ENCODE results near the gene ZNF277.

ZNF277 gene

GRCh38 chr7:112160771-112161150 lies 45.7 kb upstream of the ZNF277 start:
- Histone ChIP-seq H3K27ac (ENCODE audit: extremely low read depth, low read depth, low read length) (peak overlapping the region; percentile 58), H3K36me3 (ENCODE audit: control insufficient read depth in 2 of 2, insufficient read depth in 1 of 2, low read length in 2 of 2) (no peaks in the 10 kb centered on the region), H3K4me1 (ENCODE audit: control insufficient read depth, insufficient read depth, low read length) (peaks cover 35% of the 10 kb centered on the region), H3K4me3 (ENCODE audit: low read depth, low read length) (no peak overlapping the region), H3K9me3 (ENCODE audit: control insufficient read depth, insufficient read depth, low read depth, low read length) (no peaks in the 10 kb centered on the region)
- TF ChIP-seq GLIS1 (tag by site-specific recombination; IDR thresholded peaks at IDR 0.05) (peak; percentile 76), ZBTB17 (tag by site-specific recombination; IDR thresholded peaks at IDR 0.05) (peak; percentile 90), ZNF48 (tag by site-specific recombination; IDR thresholded peaks at IDR 0.05) (no peak), ZNF513 (tag by site-specific recombination; IDR thresholded peaks at IDR 0.05) (no peak), ZNF610 (tag by site-specific recombination; IDR thresholded peaks at IDR 0.05; ENCODE audit: borderline replicate concordance) (no peak), ZSCAN23 (tag by site-specific recombination; IDR thresholded peaks at IDR 0.05) (no peak), ZNF560 (tag by site-specific recombination; IDR thresholded peaks at IDR 0.05; ENCODE audit: borderline replicate concordance) (no peak), ZNF626 (tag by site-specific recombination; IDR thresholded peaks at IDR 0.05) (no peak), MYNN (tag by site-specific recombination; IDR thresholded peaks at IDR 0.05; ENCODE audit: borderline replicate concordance) (no peak), ZNF580 (tag by site-specific recombination; IDR thresholded peaks at IDR 0.05) (no peak), ZNF140 (tag by site-specific recombination; IDR thresholded peaks at IDR 0.05) (no peak), FEZF1 (tag by site-specific recombination; IDR thresholded peaks at IDR 0.05) (0 out of 2 replicates have a peak, but pooled peaks have one; percentile 10), ZFP41 (tag by site-specific recombination; IDR thresholded peaks at IDR 0.05; ENCODE audit: borderline replicate concordance) (no peak), PRDM6 (tag by site-specific recombination; IDR thresholded peaks at IDR 0.05) (peak; percentile 45), ZSCAN16 (tag by site-specific recombination; IDR thresholded peaks at IDR 0.05) (no peak)
- CTCF ChIA-PET, result interaction anchor here (0.6 to 2.3 kb wide), 3 partner anchors 9 to 687 kb away, joined by 3 to 4 read pairs (median 3); no protein-coding TSS in a partner anchor
- POLR2A ChIA-PET, result interaction anchor here (0.6 to 1.4 kb wide), 2 partner anchors 10 to 46 kb away, joined by 3 to 5 read pairs; partner anchors contain the start of genes DOCK4 and ZNF277

GRCh38 chr7:112161253-112162141 lies 45.0 kb upstream of the ZNF277 start:
- H3K36me3 ChIP-seq (ENCODE audit: control insufficient read depth in 2 of 2, insufficient read depth in 1 of 2, low read length in 2 of 2), result no peaks in the 10 kb centered on the region
- CTCF ChIA-PET, result interaction anchor here (0.8 to 2.3 kb wide), 2 partner anchors 9 to 82 kb away, joined by 3 to 4 read pairs; no protein-coding TSS in a partner anchor
- H3K4me3 ChIP-seq (ENCODE audit: low read depth, low read length), result no peak overlapping the region
- H3K27ac ChIP-seq (ENCODE audit: extremely low read depth, low read depth, low read length), result no peak overlapping the region; the same call in 1 of the 2 replicates
- H3K9me3 ChIP-seq (ENCODE audit: control insufficient read depth, insufficient read depth, low read depth, low read length), result no peaks in the 10 kb centered on the region
- POLR2A ChIA-PET, result interaction anchor here (0.9 kb wide), 1 partner anchor 44 kb away, joined by 3 read pairs; no protein-coding TSS in a partner anchor
- H3K4me1 ChIP-seq (ENCODE audit: control insufficient read depth, insufficient read depth, low read length), result peaks cover 35% of the 10 kb centered on the region
- TF ChIP-seq ZSCAN16 (tag by site-specific recombination; IDR thresholded peaks at IDR 0.05) (no peak), KLF10 (tag by site-specific recombination; IDR thresholded peaks at IDR 0.05) (0 out of 2 replicates have a peak, but pooled peaks have one; percentile 21), ZNF548 (tag by site-specific recombination; IDR thresholded peaks at IDR 0.05) (no peak), ZNF394 (tag by site-specific recombination; IDR thresholded peaks at IDR 0.05; ENCODE audit: borderline replicate concordance) (no peak), ZNF704 (tag by site-specific recombination; IDR thresholded peaks at IDR 0.05) (no peak), ZBTB20 (tag by site-specific recombination; IDR thresholded peaks at IDR 0.05) (peak; percentile 46; the same call in 1 of the 2 replicates), ZNF416 (tag by site-specific recombination; IDR thresholded peaks at IDR 0.05) (no peak), ZNF146 (tag by site-specific recombination; IDR thresholded peaks at IDR 0.05) (no peak), ZNF621 (tag by site-specific recombination; IDR thresholded peaks at IDR 0.05) (no peak), ZBTB1 (tag by site-specific recombination; IDR thresholded peaks at IDR 0.05) (no peak), ZNF571 (tag by site-specific recombination; IDR thresholded peaks at IDR 0.05) (no peak), FEZF1 (tag by site-specific recombination; IDR thresholded peaks at IDR 0.05) (peak; percentile 83), ZNF169 (tag by site-specific recombination; IDR thresholded peaks at IDR 0.05) (no peak), ZNF785 (tag by site-specific recombination; IDR thresholded peaks at IDR 0.05) (no peak)
